Activated CD8-positive, alpha-beta T cell treated with anti-CD3 and anti-CD28 coated beads for 36 hours (primary cell): ENCODE data around the gene ANP32A. TPM values are rescaled to one million over a fixed set of nuclear protein-coding genes. Genes with fewer than 3 reads are reported as not detected.

Experiments
- ATAC-seq: fragments of 200-7000 bp; cut with Tn5 transposase; one replicate; pipeline ENCODE4 v1.10.0; 2021; ENCODE audit warnings: mild to moderate bottlenecking, moderate library complexity
- CTCF ChIA-PET: fragments of 350-600 bp; sonication (Branson Sonifier 250); formaldehyde crosslinking; loops from one replicate; lab custom pipeline; 2021; ENCODE audit warnings: antibody characterized with exemption; lab: Charles Lee
- POLR2A ChIA-PET: fragments of 350-600 bp; sonication (Branson Sonifier 250); formaldehyde crosslinking; loops from one replicate; lab custom pipeline; 2021; ENCODE audit warnings: antibody characterized with exemption; lab: Charles Lee
- DNase-seq: peaks from one replicate; pipeline ENCODE4 v3.0.0-alpha.2; 2020
- H3K27ac Mint-ChIP-seq: one replicate; pipeline ENCODE4 v1.8.0; 2021; ENCODE audit warnings: mild to moderate bottlenecking, mixed read lengths
- H3K27me3 Mint-ChIP-seq: one replicate; pipeline ENCODE4 v1.8.0; 2021; ENCODE audit warnings: mixed read lengths
- H3K36me3 Mint-ChIP-seq: one replicate; pipeline ENCODE4 v1.8.0; 2021; ENCODE audit warnings: low read depth, mixed read lengths
- H3K4me1 Mint-ChIP-seq: one replicate; pipeline ENCODE4 v1.8.0; 2021; ENCODE audit warnings: low read depth, mixed read lengths
- H3K4me3 Mint-ChIP-seq: one replicate; pipeline ENCODE4 v1.8.0; 2021; ENCODE audit warnings: mild to moderate bottlenecking, moderate library complexity, mixed read lengths
- H3K9me3 Mint-ChIP-seq: one replicate; pipeline ENCODE4 v1.8.0; 2021; ENCODE audit warnings: mixed read lengths
- intact Hi-C: fragments of 100-400 bp; cut with micrococcal nuclease; formaldehyde crosslinking; loops from one replicate; pipeline ENCODE4 v1.10.0; 2022
- total RNA-seq, 2 experiments: library from RNA; stranded (reverse); gene quantifications; one replicate each; pipeline ENCODE4 v1.2.3, GENCODE V29; 2021
- TF ChIP-seq, protein P1 (sequence below): fragments of 200-600 bp; IDR thresholded peaks from one replicate; pipeline ENCODE4 v1.8.0; 2022; ENCODE audit warnings: antibody characterized with exemption, mild to moderate bottlenecking

The ANP32A gene
- total RNA-seq, 2 experiments from 2014 or later = 239 to 246 TPM

DNA sequence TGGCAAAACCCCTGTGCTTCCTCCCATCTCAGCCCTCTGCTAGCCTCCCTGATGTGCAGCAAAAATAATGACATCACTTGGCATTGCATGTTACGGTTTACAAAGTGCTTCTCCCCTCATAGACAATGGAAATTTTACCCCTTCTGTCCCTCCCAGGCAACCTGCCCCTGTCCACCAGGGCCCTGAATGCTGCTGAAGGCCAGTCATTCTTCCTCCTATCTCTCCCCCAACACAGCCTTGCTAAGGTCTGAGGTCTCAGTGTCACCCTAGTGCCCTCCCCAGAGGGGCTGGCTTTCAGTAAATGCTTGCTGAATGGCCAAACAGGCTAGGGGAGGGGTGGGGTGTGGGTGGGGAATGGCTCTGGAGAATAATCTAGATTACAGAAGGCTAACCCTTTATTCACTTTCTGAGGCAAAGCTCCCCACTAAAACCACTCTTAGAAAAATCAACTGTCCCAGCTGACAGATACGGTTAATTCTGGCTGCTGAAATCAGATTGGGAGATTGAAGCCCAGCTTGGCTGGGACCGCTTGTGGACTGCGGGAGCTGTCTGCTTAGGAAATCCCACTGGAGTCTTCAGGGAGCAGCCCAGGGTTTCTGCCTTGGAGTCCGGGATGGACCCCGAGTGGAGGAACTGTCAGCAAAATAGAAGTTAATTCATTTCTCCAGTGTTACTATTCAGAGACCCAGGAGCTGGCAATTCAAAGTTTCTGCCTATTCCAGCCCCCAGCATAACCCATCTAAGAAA is 22.9 kb downstream of the ANP32A start:
- no peaks in the 10 kb centered on the region for H3K27me3 Mint-ChIP-seq
- ATAC-seq (peak; percentile 56), DNase-seq (peak; percentile 44)
- CTCF ChIA-PET = interaction anchor here (1.2 to 1.5 kb wide), 3 partner anchors 9 to 245 kb away, joined by 3 read pairs; no protein-coding TSS in a partner anchor
- H3K36me3 Mint-ChIP-seq = peaks cover 30% of the 10 kb centered on the region
- peaks cover 91% of the 10 kb centered on the region for H3K4me1 Mint-ChIP-seq
- peak overlapping the region; percentile 78 for H3K27ac Mint-ChIP-seq
- H3K4me3 Mint-ChIP-seq = no peak overlapping the region
- TF ChIP-seq, protein P1, sequence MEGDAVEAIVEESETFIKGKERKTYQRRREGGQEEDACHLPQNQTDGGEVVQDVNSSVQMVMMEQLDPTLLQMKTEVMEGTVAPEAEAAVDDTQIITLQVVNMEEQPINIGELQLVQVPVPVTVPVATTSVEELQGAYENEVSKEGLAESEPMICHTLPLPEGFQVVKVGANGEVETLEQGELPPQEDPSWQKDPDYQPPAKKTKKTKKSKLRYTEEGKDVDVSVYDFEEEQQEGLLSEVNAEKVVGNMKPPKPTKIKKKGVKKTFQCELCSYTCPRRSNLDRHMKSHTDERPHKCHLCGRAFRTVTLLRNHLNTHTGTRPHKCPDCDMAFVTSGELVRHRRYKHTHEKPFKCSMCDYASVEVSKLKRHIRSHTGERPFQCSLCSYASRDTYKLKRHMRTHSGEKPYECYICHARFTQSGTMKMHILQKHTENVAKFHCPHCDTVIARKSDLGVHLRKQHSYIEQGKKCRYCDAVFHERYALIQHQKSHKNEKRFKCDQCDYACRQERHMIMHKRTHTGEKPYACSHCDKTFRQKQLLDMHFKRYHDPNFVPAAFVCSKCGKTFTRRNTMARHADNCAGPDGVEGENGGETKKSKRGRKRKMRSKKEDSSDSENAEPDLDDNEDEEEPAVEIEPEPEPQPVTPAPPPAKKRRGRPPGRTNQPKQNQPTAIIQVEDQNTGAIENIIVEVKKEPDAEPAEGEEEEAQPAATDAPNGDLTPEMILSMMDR = no peak
- H3K9me3 Mint-ChIP-seq = no peaks in the 10 kb centered on the region
- POLR2A ChIA-PET = interaction anchor here (0.8 to 6.5 kb wide), 5 partner anchors 10 to 19 kb away, joined by 3 to 51 read pairs (median 5); no protein-coding TSS in a partner anchor
- intact Hi-C loops = no loop called here

DNA sequence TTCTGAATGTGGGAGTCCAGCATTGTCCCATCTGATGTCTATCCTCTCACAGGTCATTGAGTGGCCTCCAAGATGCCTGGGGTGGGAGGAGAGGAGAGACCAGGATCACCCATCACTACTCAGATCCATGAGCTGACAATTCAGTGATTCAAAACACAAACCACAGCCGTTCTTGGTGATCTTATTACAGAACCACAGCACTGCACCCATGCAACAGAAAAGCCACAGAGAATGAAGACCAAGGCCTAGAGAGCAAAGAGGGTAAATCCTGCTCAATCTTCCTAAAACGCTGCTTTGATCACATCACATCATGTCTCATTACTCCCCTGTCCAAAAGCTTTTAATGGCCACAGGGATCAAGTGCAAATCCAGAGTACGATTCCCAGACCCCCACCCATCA is 23.5 kb downstream of the ANP32A start:
- Mint-ChIP-seq H3K36me3 (peaks cover 31% of the 10 kb centered on the region), H3K9me3 (no peaks in the 10 kb centered on the region), H3K4me3 (no peak overlapping the region), H3K27ac (peak overlapping the region; percentile 78), H3K27me3 (no peaks in the 10 kb centered on the region), H3K4me1 (peaks cover 94% of the 10 kb centered on the region)
- TF ChIP-seq, protein P1 = no peak
- ChIA-PET POLR2A (interaction anchor here (1.4 to 6.5 kb wide), 4 partner anchors 10 to 20 kb away, joined by 3 to 51 read pairs (median 6); no protein-coding TSS in a partner anchor), CTCF (interaction anchor here (1.2 to 1.5 kb wide), 2 partner anchors 10 to 245 kb away, joined by 3 read pairs; no protein-coding TSS in a partner anchor)
- intact Hi-C loops = no loop called here
- peak; percentile 68 for DNase-seq
- ATAC-seq = peak; percentile 52

DNA sequence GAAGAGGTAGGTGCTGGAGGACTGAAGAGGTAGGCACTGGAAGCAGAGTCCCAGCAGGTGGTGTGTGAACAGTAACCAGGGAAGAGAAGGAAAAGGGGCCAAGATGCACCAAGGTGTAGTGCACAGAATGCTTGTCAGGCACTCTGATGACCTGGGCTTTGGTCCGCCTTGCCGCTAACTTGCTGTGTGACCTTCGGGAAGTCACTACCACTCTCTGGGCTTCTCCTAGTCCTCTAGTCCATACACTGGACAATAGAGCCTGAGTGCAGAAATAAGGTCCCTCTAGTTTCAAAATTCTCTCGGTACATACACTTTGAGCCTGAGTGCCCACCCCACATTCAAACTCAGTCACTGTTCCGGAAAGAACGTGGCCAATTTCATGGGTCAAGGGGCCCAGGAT is 24.1 kb downstream of the ANP32A start:
- no peak overlapping the region for H3K4me3 Mint-ChIP-seq
- peak overlapping the region; percentile 27 for H3K27ac Mint-ChIP-seq
- TF ChIP-seq, protein P1 = no peak
- ChIA-PET POLR2A (interaction anchor here (3.0 to 6.5 kb wide), 3 partner anchors 12 to 21 kb away, joined by 10 to 51 read pairs (median 47); no protein-coding TSS in a partner anchor), CTCF (interaction anchor here (0.9 to 1.8 kb wide), 3 partner anchors 9 to 242 kb away, joined by 4 to 7 read pairs (median 5); no protein-coding TSS in a partner anchor)
- peaks cover 31% of the 10 kb centered on the region for H3K36me3 Mint-ChIP-seq
- DNase-seq = no peak
- ATAC-seq = no peak
- no peaks in the 10 kb centered on the region for H3K27me3 Mint-ChIP-seq
- intact Hi-C loops = no loop called here
- H3K9me3 Mint-ChIP-seq = no peaks in the 10 kb centered on the region
- peaks cover 95% of the 10 kb centered on the region for H3K4me1 Mint-ChIP-seq

DNA sequence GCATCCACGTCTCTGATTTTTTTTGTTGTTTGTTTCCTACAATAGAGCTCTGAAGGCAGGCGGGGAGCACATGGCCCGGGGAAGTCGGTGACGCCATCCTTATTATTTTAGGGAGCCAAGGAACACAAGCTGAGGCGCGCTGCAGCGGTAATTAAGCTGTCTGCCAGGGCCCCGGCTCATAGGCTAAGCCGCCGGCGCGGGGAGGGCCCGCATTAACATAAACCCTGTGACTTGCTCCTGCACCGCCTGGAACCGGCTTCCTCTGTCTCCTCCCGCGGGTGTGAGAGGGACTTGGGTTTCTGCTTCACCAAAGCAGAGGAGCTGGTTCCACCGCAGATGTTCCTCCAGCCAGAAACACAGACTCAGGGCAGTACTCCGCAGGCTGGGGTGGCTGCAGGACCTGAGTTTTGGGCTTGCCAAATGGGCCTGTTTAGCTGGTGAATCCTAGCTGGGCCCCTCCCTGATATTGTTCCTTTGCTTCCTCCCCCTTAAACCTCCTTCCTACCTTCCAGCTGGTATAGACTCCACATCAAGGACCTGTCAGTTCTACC is 25.3 kb downstream of the ANP32A start:
- DNase-seq (peak; percentile 85), ATAC-seq (peak; percentile 54)
- peaks cover 36% of the 10 kb centered on the region for H3K36me3 Mint-ChIP-seq
- H3K4me3 Mint-ChIP-seq = peak overlapping the region; percentile 40
- no peaks in the 10 kb centered on the region for H3K27me3 Mint-ChIP-seq
- no peaks in the 10 kb centered on the region for H3K9me3 Mint-ChIP-seq
- H3K27ac Mint-ChIP-seq = peak overlapping the region; percentile 72
- POLR2A ChIA-PET = interaction anchor here (0.8 to 4.1 kb wide), 7 partner anchors 12 to 567 kb away, joined by 3 to 47 read pairs (median 3); partner anchors contain the start of gene ANP32A
- TF ChIP-seq, protein P1 = no peak
- H3K4me1 Mint-ChIP-seq = peaks cover 97% of the 10 kb centered on the region
- CTCF ChIA-PET = interaction anchor here (0.8 to 2.8 kb wide), 14 partner anchors 8 to 240 kb away, joined by 3 to 17 read pairs (median 4); no protein-coding TSS in a partner anchor
- intact Hi-C loops = no loop called here
